Kidney capillary endothelial cell (primary cell): ENCODE data around the gene MC2R.
A peak's percentile ranks its signal among the peaks of the same experiment; 100 is the strongest.
"Not testable (repeated sequence)": the region's sequence is repeated elsewhere in the genome, so short reads cannot be mapped to it uniquely, and the experiment has no call there.

Experiments used
- DNase-seq: peaks from one replicate; pipeline ENCODE4 v3.0.0-alpha.2; 2018; ENCODE audit warnings: low spot score

Gene MC2R

GRCh38 chr18:13892098-13892497 lies 23.2 kb downstream of the MC2R start:
- DNase-seq: no peak

GRCh38 chr18:13890761-13891361 lies 24.5 kb downstream of the MC2R start:
- peak; percentile 42 for DNase-seq

- DNase-seq: peak; percentile 68
Measured at GRCh38 chr18:13889671-13890070, 25.7 kb downstream of the MC2R start.

DNA sequence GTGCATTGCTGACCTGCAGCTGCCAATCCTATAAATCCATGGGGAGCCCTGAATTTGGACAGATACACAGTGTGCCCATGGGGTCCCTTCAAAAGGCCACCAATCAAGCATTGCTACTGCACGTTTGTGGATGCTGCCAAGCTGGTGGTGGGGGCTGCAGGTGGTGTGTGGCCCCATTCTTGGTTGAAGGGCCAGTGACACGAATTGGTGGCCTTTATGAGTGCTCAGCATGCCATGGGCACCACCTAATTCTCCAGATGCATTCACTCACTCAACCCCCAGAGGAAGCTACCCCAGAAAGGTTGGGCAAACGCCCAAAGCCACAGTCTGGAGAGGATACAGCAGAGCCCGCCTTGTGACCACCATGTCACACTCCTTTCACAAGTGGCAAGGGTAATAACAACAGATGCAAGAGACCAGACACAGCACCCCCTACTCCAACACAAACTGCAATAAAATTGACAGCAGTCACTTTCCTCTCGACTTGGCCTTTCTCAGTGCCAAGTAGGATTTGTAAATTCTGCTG lies 27.1 kb downstream of the MC2R start:
- DNase-seq: no peak

DNA sequence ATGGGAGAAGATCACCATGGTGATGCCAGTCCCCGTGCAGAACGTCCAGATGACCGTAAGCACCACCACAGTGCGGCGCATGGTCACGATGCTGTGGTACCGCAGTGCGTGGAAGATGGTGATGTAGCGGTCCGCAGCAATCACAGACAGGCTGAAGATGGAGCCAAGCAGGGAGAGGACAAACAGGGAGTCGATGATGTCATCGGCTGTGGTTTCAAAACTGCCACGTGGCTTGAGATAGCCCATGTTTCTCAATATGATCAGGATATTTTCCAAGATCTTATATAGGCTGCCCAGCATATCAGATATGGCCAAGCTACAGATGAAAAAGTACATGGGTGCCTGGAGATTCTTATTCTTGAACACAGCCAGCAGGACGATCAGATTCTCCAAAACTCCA lies 30.3 kb downstream of the MC2R start:
- no peak for DNase-seq

DNA sequence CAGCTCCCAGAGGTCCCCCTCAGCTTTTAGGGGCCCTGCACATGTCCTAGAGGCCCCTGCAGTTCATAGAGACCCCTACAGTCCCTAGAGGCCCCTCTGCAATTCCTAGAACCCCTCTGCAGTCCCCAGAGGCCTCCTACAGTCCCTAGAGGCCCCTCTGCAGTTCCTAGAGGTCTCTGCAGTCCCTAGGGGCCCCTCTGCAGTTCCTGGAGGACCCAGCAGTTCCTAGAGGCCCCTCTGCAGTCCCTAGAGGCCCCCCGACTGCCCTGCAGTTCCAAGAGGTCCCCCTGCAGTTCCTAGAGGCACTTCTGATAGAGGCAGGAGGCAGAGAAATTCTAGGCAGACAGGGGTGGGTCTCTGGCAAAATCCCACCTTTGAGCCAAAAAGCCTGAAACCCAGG lies 35.4 kb downstream of the MC2R start:
- no peak for DNase-seq

GRCh38 chr18:13879492-13879891 lies 35.8 kb downstream of the MC2R start:
- no peak for DNase-seq

DNA sequence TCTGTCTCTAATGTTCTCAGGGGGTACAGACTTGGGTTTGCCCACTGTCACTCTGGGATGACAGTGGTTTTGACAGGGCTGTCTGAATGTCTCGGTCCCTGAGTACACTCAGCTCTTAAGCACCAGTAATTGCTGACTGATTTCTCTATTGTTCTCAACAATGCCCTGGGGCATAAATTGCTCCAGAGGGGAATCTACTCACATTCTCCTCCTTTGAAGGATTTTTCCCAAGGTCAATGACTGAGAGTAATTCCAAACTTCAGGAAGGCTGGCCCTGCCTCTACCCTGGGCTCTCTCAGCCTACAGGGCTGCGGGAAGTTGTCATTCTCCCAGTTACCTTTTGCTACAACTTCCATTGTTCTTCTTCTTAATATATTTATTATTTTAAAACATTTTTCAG lies 36.5 kb downstream of the MC2R start:
- DNase-seq: no peak

GRCh38 chr18:13877157-13877556 lies 38.2 kb downstream of the MC2R start:
- no peak for DNase-seq

GRCh38 chr18:13874558-13874957 lies 40.8 kb downstream of the MC2R start:
- no peak for DNase-seq

DNA sequence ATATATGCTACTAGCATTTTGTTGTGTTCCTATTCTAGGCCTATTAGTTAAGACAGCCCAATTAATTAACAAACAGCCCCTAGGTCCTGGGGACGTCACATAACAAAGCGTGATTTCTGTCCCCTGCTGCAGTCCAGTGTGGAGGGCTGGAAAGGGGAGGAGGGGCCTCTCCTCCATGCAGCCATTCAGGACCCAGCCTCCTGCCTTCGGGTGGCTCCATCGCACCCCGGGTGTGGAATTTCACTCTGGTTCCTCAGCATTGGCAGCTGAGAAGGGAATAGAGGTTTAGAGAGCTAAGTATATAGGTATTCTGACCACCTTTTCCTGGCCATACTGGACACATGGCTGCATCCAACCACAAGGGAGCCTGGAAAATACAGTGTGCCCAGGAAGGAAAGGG lies 42.4 kb downstream of the MC2R start:
- DNase-seq: no peak

- no peak for DNase-seq
Measured at GRCh38 chr18:13872373-13872772, 43.0 kb downstream of the MC2R start.

DNA sequence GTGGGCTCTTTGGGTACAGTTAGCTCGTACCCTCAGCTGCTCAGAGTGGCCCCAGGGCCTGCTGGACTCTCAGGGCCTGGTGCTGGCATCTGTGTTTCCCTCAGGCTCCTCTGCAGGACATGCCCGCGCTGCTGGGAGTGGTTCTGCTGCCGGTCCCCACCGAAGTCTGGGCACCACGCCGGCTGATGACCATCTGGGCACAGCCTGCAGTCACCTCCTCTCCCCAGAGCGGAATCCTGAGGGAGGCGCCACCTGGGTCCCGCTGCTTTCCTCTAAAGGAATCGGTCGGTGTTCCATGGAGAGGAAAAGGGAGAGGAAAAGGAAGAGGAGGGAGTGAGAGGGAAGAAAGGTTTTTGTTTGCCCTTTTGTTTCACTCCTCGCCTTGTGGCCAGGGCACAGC lies 43.6 kb downstream of the MC2R start:
- no peak for DNase-seq

- DNase-seq: no peak
Measured at GRCh38 chr18:13868501-13869271, 46.6 kb downstream of the MC2R start.

DNA sequence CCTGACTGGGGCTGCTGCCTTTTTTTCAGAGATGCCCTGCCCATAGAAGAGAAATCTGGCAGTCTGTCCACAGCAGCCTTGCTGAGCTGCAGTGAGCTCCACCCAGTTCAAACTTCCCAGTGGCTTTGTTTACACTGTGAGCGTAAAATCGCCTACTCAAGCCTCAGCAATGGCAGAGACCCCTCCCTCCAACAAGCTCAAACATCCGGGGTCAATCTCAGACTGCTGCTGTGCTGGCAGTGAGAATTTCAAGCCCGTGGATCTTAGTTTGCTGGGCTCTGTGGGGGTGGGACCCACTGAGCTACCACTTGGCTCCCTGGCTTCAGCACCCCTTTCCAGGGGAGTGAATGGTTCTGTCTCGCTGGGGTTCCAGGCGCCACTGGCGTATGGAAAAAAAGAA lies 52.4 kb downstream of the MC2R start:
- not testable (repeated sequence) for DNase-seq

GRCh38 chr18:13849791-13850190 lies 65.5 kb downstream of the MC2R start:
- no peak for DNase-seq

DNA sequence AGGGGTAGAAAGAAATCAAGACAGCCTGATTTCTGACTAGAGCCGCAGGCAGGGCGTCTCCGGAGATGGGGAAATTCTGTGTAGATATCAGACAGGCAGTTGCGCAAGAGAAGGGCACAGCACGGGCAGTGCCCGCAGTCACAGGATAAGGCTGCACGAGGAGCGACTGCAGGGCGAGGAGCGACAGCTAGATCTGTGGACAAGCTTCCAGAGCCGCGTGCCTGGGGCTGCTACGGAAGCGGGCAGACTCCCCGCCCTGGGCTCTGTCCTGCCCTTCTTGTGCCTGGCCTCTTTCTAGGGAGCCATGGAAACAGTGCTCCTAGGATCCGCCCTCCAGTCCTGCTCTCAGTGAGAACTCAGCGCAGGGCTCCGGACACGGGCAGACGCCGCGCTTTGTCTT lies 78.8 kb downstream of the MC2R start:
- DNase-seq: no peak

DNA sequence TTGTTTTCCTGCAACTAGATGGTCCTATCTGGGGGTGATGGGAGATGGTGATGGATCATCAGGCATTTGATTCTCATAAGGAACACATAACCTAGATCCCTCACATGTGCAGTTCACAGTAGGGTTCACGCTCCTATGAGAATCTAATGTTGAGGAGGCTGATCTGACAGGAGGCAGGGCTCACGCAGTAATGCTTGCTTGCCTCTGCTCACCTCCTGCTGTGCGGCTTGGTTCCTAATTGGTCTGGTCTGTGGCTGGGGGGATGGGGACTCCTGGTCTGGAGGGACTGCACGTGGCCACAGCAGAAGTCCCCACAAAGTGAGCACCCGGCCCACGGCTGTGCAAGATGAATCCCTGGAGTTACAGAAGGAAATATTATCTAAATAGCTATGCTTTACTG lies 80.1 kb downstream of the MC2R start:
- no peak for DNase-seq

- no peak for DNase-seq
Measured at GRCh38 chr18:13834496-13835015, 80.8 kb downstream of the MC2R start.
